G401.6 (cell line): ENCODE data around the gene FYB2.
"Not testable (repeated sequence)": the region's sequence is repeated elsewhere in the genome, so short reads cannot be mapped to it uniquely, and the experiment has no call there.

ENCODE experiments used
- FAIRE-seq: peaks from 2 replicates; lab custom pipeline; 2012; peaks lifted over from hg19 to GRCh38; lab: Jason Lieb, UNC

Gene FYB2

DNA sequence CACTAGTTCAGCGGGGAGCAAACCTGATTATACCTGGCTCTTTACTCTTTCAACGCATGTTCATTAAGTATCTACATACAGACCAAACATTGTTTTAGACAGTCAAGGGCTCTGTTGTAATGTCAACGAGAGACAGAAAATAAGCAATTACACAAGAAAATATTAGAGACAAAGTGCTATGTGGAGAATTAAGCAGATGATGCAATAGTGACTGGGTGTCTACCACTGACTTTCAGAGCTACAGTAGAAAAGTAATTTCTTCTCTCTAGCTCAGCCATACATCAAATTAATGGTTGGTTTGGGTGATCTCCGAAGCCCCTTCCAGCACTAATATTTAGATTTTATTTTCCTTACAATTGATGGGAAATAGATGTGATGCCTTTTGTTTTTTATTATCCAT, 23.3 kb downstream of the FYB2 start:
- no peak for FAIRE-seq

DNA sequence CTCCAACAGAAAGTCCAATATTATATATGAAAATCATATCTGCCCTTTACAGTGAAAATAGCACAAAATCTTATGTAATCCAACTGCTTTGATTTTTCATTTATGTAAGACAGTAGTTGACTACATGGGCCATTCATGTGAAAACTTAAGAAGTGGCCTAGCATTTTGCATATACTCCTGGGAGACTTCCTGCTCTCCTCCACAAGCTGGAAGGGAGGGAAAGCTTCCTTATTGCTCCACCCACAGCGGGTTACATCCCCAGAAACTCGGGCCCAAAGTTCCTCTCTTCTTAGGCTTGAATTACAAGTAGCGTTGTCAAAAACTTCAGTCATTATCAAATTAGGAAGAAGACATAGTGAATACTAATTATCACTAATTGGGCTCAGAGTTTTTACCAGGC, 29.2 kb downstream of the FYB2 start:
- no peak for FAIRE-seq

DNA sequence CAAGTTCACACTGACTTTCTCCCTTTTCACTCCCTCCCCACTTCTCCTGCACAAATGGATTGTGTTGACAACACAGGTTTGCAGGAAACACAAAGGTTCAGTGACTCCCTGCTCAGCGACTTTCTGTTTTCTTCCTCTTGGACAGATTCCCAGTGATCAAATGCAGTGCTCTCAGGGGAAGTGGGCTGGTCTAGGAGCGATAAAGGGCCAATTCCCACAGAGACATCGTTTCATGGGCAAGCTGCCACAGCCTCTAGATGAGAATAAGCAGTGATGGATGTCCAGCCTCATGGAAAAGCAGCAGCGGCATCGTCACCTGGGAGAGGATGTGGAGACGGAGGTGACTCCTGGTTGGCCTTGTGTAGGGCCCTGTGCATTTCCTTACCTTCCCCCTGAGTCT, 30.6 kb downstream of the FYB2 start:
- FAIRE-seq = no peak

DNA sequence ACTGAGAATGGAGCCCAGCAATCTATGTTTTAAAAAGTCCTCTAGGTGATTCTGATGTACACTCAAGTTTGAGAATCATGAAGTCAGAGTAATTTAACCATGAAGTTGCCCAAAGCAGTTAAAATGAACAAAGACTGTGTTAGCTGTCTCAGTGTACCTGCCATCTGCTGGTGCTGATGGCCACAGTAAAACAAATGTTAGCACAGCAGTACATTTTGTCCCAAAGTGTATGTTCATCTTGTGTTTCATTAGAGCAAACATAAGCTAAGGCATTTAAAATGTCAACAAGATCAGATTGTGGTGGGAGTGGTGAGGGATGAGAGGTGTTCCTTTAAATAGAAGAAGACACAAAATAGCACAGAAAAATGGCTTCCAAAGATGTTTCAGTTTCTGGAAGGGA, 31.1 kb downstream of the FYB2 start:
- no peak for FAIRE-seq

DNA sequence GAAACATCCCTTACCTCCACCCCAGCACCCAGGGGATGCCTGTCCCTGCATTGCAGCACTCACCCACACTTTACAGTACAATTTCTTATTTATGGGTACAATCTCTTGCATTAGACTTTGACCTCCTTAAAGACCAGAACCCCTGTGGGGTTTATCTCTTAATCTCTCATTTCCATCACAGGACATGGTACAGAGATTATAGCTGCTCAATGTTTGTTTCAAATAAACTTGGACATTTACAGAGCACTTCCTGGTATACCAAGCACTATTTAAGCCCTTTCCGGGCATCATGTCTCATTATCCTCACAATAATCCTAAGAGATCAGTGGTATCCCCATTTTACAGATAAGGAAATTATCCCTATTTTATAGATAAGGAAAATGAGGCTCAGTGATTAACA, 31.9 kb downstream of the FYB2 start:
- FAIRE-seq = no peak

DNA sequence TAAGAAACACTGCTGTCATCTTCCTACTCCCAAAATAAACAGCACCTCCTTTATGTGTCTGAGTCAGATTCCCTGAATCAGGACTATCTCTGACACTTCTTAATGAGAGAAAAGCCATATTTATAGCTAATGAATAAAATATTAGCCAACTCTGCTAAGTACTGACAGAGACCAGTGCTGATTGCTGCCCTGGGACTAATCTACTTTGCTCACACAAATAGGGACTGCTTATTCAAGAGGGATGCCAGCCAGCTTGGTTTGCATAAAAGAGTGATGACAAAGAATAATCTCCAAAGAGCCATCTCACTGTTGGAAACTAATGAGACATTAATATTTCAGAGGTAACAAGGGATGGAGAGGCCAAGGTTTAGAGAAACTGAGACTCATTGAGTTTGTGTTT, 36.4 kb downstream of the FYB2 start:
- FAIRE-seq = no peak

DNA sequence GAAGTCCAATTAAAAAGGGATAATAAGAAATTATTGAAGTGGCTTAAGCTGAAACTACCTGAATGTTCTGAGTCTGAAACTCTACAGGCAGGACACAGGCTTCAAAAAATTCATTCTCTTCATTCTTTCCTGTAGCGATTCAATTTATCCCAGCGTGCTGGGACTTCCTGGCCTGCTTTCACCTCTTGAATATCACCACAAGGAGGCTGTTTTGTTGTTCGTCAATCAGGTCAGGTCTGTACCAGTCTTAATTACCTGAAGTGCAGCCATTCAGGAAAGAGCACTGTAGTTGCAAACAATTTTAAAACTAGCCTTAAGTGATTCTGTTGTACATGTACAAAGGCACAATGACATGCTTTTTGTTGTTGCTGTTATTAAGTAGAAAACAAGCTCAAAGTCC, 38.4 kb downstream of the FYB2 start:
- FAIRE-seq = no peak

DNA sequence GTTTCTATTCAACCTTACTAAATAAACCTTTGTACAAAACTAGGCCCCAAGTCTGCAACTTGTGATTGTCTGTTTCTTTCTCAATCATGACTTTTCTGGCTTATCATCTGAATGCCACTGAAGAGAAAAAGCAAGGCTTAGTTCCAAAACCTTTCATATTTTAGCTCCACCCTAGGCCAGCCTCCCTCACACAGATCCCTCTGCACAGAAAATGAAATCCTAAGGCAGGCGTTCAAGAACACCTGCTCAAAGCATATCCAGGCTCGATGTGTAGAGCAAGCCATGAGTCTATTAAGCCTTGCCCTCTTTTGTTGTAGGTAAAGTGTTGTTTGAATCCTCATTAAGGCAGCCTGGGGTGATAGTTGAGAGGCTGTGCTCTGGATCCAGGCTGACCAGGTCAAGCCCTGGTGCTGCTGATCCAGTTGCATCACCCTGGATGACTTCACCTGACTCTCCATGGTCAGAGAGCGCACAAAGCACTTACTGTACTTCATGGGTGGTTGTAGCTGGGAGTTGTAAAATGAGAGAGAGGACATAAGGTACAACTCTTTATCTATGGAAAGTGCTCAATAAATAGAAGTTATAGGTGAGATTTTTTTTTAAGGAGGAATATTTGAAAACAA, 39.0 kb downstream of the FYB2 start:
- FAIRE-seq = no peak

DNA sequence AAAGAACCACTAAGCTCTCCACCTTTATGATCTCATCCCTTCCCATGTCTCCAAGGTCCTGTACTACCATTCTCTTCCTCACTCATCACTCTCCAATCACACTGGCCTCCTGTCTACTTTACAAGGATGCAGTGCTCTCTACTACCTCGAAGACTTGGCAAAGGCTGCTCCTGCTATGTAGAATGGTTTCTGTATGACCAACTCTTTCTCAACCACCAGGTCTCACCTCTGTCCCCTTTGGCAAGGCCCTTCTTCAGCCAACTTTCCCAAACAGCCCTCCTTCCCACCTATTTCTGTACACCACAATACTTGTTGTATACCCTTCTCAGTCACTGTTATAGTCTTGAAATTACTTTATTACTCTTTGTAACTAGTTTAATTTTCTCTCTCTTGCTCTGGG, 41.2 kb downstream of the FYB2 start:
- FAIRE-seq = no peak

DNA sequence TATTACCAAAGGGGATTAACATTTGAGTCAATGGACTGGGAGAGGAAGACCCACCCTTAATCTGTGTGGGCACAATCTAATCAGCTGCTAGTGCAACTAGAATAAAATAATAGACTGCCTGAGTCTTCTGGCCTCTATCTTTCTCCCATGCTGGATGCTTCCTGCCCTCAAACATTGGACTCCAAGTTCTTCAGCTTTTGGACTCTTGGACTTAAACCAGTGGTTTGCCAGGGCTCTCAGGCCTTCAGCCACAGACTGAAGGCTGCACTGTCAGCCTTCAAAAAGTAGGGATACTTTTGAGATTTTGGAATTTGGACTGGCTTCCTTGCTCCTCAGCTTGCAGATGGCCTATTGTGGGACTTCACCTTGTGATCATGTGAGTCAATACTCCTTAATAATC, 44.5 kb downstream of the FYB2 start:
- not testable (repeated sequence) for FAIRE-seq

DNA sequence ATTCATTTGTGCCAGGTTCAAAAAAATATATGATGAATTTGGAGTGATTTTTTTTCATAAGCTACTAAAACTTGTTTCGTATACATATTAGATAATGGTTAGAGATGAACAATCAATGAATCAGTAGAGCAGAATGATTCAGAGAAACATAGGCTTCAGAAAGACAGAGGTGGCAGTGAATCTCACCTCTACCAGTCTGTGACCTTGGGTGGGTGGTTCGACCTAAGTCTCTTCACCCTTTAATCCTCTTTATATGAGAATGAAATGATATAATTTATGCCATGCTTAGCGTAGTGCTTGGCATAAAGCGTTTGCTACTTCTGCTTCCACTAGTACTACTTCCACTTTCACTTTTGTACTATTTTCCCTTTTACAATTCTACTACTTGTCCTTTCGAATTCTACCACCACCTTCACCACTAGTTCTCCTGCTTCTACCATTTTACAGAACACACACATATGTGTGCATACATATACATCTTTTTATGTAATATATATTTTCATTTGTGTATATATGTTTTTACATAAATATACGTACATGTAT, 45.1 kb downstream of the FYB2 start:
- no peak for FAIRE-seq

DNA sequence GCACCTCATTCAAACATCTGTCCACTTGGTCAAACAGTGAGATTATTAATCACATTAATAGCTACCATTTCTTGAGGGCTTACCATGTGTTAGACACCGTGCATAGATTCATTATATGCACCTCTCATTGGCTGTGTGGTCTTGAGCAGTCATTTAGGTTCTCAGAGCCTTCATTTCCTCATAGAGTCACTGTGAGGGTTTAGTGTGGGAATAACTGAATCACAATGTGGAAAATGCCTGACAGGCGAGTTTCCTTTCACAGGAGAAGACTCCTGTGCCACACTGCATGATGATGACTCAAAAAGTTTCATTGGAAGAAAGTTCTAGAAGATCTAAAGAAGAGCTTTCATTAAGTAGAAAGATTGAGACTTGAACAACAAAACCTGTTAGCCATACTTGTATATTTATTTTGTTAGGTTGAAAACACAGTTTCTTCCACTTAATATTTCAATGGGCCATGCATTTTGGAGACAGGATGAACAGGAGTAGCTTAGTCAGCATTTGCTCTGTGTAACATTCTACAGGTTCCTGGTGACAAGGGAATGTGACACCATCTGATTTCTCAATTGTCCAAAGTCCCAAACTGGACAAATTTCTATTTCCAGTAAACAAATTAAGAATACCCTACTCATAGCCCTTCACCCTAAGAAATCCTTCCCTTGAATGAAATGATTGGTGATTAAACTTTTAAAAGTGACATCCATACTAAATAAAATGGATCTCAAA, 45.7 kb downstream of the FYB2 start:
- no peak for FAIRE-seq

DNA sequence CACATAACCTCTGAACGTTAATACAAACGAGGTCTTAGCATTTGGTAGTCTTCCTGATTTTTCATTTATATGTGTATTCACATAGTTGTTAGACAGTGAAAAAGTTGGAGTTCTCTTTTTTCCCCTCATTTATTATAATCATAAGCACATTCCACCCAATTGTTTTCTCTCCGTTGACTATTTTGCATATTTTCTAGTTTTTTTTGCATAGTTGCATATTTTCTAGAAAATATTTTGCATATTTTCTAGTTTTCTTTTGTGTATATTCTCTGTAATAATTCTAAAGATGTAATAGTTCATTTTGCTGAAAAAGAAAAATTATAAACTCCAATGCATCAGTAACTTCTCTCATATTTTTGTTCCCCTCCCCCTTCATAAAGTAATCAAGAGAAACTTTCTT, 47.5 kb downstream of the FYB2 start:
- no peak for FAIRE-seq

DNA sequence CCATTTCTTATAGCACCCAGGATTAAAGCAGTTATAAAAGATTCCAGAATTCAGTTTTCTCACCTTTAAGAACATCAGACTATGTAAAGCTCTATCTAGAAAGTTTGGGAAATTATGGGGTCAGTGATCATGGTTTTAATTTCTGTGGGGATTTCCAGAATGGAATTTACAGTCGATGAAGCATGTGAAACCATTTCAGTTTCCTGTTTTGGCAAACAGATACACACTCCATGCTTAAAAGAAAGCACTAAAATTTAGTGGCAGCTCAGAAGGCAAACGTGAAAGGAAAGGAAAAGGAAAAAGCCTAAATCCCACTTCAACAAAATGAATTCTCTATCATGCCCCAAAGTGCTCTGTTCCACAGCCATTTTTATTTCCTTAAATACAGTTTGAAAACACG, 60.4 kb downstream of the FYB2 start:
- FAIRE-seq = no peak

DNA sequence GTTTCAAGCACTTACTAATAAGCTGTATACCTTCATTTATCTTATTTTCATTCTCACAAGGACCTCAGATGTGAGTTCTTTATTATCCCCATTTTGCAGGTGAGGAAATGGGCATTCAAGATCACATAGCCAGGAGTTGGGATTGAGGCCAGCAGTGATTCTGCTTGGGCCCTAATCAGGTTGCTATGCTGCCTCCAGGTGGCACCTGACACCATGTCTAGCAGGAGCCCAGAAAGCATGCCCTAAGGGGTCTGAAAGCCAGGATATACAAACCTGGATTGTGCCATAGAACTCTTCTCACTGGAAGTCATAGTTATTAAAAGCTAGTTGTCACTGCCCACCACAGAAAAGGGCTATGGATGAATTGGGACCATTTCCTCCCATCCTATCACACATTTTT, 61.1 kb downstream of the FYB2 start:
- FAIRE-seq = no peak

DNA sequence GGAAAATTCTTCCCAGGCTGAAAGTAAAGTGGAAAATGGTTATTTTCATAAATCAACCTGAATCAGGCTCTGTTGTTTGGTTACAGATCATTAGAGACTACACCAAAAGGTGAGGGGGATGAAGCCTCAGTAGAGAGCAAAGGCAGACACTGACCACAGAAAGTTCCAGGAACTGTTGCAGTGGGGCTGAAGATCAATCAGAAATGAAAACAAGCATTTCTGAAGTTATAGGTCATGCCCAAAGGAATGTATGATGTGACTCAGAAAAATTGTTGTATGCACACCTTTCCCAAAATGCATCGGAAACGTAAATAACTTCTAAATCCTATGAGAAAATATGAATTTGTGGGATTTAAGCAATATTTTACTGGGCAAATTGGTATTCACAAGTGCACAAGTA, 63.3 kb downstream of the FYB2 start:
- FAIRE-seq = no peak

DNA sequence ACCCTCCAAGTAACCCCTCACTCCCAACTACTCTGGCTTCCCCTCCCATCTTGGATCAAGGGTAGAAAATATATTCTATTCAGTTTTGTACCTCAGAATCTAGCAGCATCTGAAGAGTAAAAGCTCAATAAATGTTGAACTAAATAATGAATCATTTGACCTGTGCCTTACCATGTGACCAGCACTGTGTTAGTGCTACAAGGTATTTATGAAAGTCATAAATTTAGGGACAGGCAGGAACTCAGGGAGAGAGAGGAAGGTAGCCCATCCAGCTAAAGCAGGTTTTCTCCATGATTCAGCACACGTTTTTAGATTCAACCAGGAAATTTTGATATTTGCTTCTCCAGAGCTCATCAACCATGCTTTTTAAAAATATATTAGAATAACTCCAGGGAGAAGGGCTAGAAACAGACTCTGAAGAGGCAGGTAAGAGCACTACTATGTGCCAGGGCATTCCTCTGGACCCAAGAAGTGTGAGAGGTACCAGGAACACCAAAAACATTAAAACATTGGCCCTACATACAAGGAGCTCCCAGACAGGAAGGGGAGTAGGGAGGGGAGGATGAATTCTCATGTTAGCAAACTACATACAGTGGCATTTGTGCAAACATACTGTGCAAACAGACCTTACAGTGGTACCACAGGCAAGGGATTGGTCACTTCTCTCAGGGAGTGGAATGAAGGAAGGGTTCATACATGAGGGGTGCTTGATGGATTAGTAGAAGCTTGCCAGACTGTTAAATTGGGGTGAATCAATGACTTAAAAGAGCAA, 64.3 kb downstream of the FYB2 start:
- no peak for FAIRE-seq

DNA sequence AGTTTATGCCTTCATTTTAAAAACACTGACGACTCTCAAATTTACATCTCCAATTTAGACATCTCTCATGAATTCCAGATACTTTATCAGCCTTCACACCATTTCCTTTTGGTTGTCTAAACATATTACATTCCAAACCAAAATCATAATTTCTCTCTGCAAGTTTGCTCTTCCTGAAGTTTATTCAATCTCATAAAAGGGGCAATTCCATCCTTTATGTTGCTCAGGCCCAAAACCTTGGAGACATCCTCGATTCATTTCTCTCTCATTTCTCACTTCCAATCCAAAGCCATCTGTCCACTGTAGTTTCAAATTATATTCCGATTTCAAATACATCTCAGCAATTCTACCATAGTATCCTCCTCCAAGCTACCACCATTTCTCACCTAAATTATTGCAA, 74.0 kb downstream of the FYB2 start:
- FAIRE-seq = no peak

DNA sequence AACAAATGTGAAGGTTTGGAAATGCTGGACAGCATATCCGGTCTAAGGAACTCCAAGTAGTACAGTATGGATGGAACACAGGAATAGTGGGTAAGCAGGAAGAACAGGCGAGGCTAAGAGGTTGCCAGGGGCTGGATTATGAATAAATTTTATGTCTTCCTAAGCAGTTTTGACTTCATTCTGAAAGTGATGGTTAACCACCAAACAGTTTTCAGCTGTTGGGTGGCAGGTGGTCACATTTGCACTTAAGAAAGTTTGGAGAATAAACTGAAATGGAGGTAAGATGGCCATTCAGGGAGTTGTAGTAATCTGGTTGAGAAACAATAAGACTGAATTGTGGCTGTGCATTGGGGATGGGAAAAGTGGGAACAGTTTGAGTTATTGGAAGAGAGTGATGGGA, 90.2 kb downstream of the FYB2 start:
- FAIRE-seq = no peak

DNA sequence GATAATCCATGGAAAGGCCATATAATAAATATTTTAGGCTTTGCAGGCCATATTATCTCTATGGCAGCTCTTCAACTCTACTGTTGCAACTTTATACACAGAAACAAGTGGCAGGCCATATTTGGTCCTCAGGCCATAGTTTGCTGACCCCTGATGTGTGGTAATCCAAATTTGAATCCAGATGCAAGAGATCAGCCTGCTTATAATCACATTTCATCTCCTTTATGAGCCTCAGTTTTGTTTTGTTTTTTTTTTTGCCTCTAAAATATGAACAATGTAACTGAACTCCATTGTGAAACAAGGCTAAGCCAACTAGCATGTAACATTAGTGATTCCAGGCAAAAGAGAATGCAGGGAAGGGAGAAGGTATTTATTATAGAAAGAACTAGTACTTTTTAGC, 92.5 kb downstream of the FYB2 start:
- FAIRE-seq = no peak

DNA sequence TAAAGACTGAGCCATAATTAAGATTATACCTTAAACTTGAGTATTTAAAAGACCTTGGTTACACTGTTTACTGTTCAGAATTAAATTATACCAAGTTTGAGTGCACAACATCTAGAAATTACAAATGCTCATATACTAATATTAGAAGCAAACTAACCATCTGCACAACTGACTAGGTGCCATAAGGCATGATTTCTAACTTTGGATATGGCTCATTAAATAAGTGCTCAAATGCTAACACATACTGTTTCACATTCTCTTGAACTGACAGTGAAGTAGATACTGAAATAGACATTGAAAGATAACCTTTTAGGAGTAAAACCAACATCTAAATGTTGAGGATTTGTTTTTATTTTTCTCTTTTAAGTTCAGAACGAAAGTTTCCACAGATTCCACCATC, 100.0 kb downstream of the FYB2 start:
- no peak for FAIRE-seq

DNA sequence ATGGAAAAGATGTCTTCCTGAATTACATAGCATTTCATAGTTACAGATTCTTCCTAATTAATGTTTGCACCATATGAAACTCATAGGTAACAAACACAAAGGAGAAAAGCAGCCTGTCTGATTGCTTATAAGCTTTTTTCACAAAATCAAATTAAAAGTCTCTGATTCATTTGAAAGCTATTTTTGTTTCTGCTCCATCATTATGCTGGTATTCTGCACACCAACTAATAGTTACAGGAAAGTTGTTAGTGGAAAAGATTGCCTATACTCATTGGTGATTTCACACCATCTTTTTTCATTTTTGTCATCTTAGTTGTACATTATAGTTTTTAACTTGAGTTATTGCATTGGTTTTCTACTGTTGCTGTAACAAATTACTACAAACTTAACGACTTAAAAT, 104.0 kb downstream of the FYB2 start:
- no peak for FAIRE-seq

DNA sequence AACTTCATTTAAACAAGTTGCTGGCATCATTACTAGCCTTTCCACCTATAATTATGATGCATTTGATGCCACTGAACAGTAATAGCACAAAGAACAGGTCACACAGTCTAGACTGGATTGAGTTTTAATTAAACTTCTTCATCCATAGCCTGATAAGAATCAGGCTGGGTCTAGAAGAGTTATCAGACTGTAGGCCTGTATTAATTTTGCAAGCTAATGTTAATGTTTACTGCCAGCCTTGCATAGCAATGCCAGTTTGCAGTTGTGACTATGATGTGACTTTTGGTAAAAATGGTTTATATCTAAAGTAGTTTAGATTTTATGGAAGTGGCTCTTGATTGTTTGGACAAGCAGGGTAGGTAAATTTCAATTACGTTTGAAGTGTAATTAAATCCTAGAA, 106.1 kb downstream of the FYB2 start:
- FAIRE-seq = no peak

DNA sequence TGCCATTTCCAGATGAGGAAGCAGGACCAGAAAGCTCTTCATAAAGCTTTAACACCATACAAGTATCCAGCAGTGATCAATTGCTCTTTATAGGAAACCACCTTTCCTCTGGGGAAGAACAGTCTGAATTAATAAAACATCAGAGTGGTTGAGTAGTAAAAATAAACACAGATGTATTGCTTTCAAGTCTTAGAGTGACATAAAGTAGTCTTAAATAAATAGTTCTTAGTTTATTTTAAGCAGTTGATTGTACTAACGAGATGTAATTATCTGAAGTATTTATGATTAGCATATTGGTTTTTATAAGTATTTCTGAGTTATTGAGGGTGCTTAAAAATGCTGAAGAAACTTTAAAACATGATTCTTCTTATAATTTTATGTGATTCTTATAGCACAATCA, 107.1 kb downstream of the FYB2 start:
- no peak for FAIRE-seq
